ENCODE data around the gene DRC3. TPM values are rescaled to one million over a fixed set of nuclear protein-coding genes. Genes with fewer than 3 reads are reported as not detected.

Gene DRC3
- total and polyA plus RNA-seq, 2 donors = 1.6 to 3.6 TPM

DNA sequence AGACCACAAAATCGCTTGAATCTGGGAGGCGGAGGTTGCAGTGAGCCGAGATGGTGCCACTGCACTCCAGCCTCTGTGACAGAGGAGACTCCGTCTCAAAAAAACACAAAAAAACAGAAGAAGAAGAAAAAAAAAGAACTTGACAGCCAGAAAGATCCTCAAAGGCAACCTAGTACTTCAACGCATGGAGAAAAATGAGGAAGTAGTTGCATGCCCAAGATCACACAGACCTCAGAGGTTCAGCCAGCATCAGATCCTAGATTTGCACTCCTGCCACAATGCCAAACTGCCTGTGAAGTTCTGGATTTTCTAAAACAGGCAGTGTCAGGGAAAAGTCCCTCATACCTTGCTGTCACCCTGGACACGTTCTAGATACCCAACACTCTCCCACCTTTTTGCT, 64.8 kb downstream of the DRC3 start:
- Histone ChIP-seq H3K4me3 (ENCODE audit: low read depth, low read length) (no peak overlapping the region), H3K36me3 (ENCODE audit: insufficient read depth) (no peaks in the 10 kb centered on the region), H3K27ac (ENCODE audit: low read depth) (no peak overlapping the region), H3K4me1 (ENCODE audit: insufficient read depth) (no peaks in the 10 kb centered on the region)
- 81% methylated on average over 6 of the region's 6 CpGs for WGBS
- DNase-seq (ENCODE audit: extremely low spot score) = no peak

GRCh38 chr17:18038149-18038850, 65.6 kb downstream of the DRC3 start:
- H3K4me1 ChIP-seq (ENCODE audit: insufficient read depth) = no peaks in the 10 kb centered on the region
- no peaks in the 10 kb centered on the region for H3K36me3 ChIP-seq (ENCODE audit: insufficient read depth)
- no peak overlapping the region for H3K27ac ChIP-seq (ENCODE audit: low read depth)
- 5% methylated on average over 13 of the region's 13 CpGs for WGBS
- H3K4me3 ChIP-seq (ENCODE audit: low read depth, low read length) = peak overlapping the region; percentile 94
- DNase-seq (ENCODE audit: extremely low spot score) = no peak

GRCh38 chr17:18038861-18039534, 66.3 kb downstream of the DRC3 start, which contains the start of the genes ATPAF2 and GID4:
ATPAF2 (minus strand) TSS chr17:18039168; CDS start chr17:18039013, 155 bp downstream.
GID4 (plus strand) TSS chr17:18039408; CDS start chr17:18039465, 57 bp downstream.
- no peaks in the 10 kb centered on the region for H3K4me1 ChIP-seq (ENCODE audit: insufficient read depth)
- WGBS = under 1% methylated on average over 67 of the region's 67 CpGs
- DNase-seq (ENCODE audit: extremely low spot score) = peak; percentile 95

GRCh38 chr17:18039535-18040260, 67.0 kb downstream of the DRC3 start:
- WGBS = under 1% methylated on average over 79 of the region's 81 CpGs
- Histone ChIP-seq H3K36me3 (ENCODE audit: insufficient read depth) (no peaks in the 10 kb centered on the region), H3K27ac (ENCODE audit: low read depth) (peak overlapping the region; percentile 56), H3K4me3 (ENCODE audit: low read depth, low read length) (peak overlapping the region; percentile 94), H3K4me1 (ENCODE audit: insufficient read depth) (no peaks in the 10 kb centered on the region)
- no peak for DNase-seq (ENCODE audit: extremely low spot score)

More at GRCh38 chr17:18038861-18039534, 66.3 kb downstream of the DRC3 start, which contains the start of the genes ATPAF2 and GID4:
- peak within 1 kb of the TSS; percentile 94 for H3K4me3 ChIP-seq (ENCODE audit: low read depth, low read length)
- H3K27ac ChIP-seq (ENCODE audit: low read depth) = peak within 1 kb of the TSS; percentile 56
- no peaks in the 10 kb centered on the region for H3K36me3 ChIP-seq (ENCODE audit: insufficient read depth)

DNA sequence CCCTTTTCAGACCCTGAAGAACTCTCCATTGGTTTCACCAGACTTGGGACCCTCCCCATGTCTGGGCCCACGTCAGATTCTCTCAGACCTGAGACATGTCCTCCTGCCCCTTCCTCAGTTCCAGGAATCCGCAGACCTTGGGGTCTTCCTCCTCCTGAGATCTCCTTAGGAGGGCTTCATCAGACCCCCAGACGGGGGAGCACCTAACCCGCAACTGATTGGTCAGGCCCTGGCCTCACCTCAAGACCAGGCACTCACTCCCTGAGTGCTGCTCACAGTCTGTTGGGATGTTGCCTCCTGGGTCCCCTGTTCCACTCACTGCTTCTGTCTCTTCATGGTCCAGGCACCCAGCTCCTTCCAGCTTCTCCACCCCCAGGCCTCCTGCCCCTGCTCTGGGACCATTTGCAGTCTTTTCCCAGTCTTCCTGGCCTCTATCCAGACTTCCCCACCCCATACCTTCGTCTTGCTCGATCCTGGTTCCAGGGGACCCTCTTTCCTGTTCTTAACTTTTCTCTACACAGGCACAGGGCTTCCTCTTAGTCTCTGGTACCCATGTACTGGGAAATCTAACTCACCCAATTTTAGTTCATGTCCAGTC, 67.7 kb downstream of the DRC3 start:
- WGBS = 27% methylated on average over 6 of the region's 6 CpGs
- DNase-seq (ENCODE audit: extremely low spot score) = no peak
- H3K4me1 ChIP-seq (ENCODE audit: insufficient read depth) = no peaks in the 10 kb centered on the region
- no peaks in the 10 kb centered on the region for H3K36me3 ChIP-seq (ENCODE audit: insufficient read depth)
- H3K27ac ChIP-seq (ENCODE audit: low read depth) = no peak overlapping the region
- H3K4me3 ChIP-seq (ENCODE audit: low read depth, low read length) = peak overlapping the region; percentile 94

DNA sequence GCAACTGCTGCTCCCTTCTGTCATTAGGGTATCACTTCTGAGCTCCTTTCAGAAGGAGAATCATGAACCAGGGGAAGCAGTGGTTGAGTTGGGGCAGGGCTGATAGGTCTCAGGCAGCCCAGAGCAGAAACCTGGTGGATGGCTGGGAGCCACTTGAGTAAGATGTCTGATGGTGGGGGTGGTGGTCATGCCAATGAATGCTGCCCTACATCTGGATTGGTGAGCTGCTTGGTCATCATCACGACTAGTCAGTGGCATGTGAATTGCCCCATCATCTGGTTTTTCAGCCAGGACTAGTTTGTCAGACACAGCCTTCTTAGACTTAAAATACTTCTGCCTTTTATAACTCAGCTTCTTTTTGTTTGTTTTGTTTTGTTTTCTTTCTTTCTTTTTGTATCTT, 69.1 kb downstream of the DRC3 start:
- H3K4me1 ChIP-seq (ENCODE audit: insufficient read depth) = no peaks in the 10 kb centered on the region
- 68% methylated on average over 1 of the region's 1 CpG for WGBS
- no peak overlapping the region for H3K4me3 ChIP-seq (ENCODE audit: low read depth, low read length)
- no peak overlapping the region for H3K27ac ChIP-seq (ENCODE audit: low read depth)
- no peaks in the 10 kb centered on the region for H3K36me3 ChIP-seq (ENCODE audit: insufficient read depth)
- DNase-seq (ENCODE audit: extremely low spot score) = no peak

GRCh38 chr17:18042983-18043382, 70.3 kb downstream of the DRC3 start:
- Histone ChIP-seq H3K4me1 (ENCODE audit: insufficient read depth) (no peaks in the 10 kb centered on the region), H3K27ac (ENCODE audit: low read depth) (no peak overlapping the region)
- whole genome bisulfite sequencing = 81% methylated on average over 8 of the region's 8 CpGs

DNA sequence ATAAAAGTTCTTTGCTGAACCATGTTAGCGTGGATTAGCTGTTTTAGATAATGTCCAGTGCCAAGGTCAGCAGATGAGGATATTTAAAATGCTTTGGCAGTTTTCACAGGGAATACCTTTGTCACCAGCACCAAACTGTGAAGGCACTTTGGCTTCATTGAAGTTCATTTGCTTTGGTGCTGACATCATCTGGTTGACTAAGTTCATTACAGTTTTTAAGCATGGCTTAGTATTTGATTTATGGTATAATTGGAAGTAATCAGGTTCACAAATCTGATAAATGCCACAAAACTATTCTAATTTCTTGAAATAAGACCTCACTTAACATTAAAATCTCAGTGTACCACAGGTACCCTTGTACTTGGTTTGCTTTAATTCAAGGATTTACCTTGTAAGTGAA, 70.8 kb downstream of the DRC3 start:
- Histone ChIP-seq H3K36me3 (ENCODE audit: insufficient read depth) (peaks cover 1% of the 10 kb centered on the region), H3K4me1 (ENCODE audit: insufficient read depth) (no peaks in the 10 kb centered on the region), H3K27ac (ENCODE audit: low read depth) (no peak overlapping the region), H3K4me3 (ENCODE audit: low read depth, low read length) (no peak overlapping the region)
- no peak for DNase-seq (ENCODE audit: extremely low spot score)
- WGBS = 73% methylated on average over 1 of the region's 1 CpG

More at GRCh38 chr17:18042983-18043382, 70.3 kb downstream of the DRC3 start:
- Histone ChIP-seq H3K4me3 (ENCODE audit: low read depth, low read length) (no peak overlapping the region), H3K36me3 (ENCODE audit: insufficient read depth) (peaks cover 1% of the 10 kb centered on the region)
- no peak for DNase-seq (ENCODE audit: extremely low spot score)

GRCh38 chr17:18044609-18045008, 71.9 kb downstream of the DRC3 start:
- DNase-seq (ENCODE audit: extremely low spot score) = no peak

GRCh38 chr17:18045691-18046350, 73.2 kb downstream of the DRC3 start:
- Histone ChIP-seq H3K36me3 (ENCODE audit: insufficient read depth) (peaks cover 1% of the 10 kb centered on the region), H3K27ac (ENCODE audit: low read depth) (no peak overlapping the region), H3K4me1 (ENCODE audit: insufficient read depth) (no peaks in the 10 kb centered on the region), H3K4me3 (ENCODE audit: low read depth, low read length) (no peak overlapping the region)
- 85% methylated on average over 3 of the region's 3 CpGs for WGBS
- no peak for DNase-seq (ENCODE audit: extremely low spot score)

More at GRCh38 chr17:18044609-18045008, 71.9 kb downstream of the DRC3 start:
- no peaks in the 10 kb centered on the region for H3K4me1 ChIP-seq (ENCODE audit: insufficient read depth)
- WGBS = 92% methylated on average over 3 of the region's 3 CpGs
- H3K4me3 ChIP-seq (ENCODE audit: low read depth, low read length) = no peak overlapping the region
- peaks cover 1% of the 10 kb centered on the region for H3K36me3 ChIP-seq (ENCODE audit: insufficient read depth)
- H3K27ac ChIP-seq (ENCODE audit: low read depth) = no peak overlapping the region

DNA sequence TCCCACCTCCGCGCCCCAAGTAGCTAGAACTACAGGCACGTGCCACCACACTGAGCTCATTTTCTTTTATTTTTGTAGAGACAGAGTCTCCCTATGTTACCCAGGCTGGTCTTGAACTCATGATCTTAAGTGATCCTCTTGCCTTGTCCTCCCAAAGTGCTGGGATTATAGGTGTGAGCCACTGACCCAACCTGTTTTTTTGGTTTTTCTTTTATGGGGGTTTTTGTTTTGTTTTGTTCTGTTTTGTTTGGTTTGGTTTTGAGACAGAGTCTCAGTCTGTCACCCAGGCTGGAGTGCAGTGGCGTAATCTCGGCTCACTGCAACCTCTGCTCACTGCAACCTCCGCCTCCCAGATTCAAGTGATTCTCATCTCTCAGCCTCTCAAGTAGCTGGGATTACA, 82.9 kb downstream of the DRC3 start:
- Histone ChIP-seq H3K4me1 (ENCODE audit: insufficient read depth) (no peaks in the 10 kb centered on the region), H3K27ac (ENCODE audit: low read depth) (no peak overlapping the region), H3K36me3 (ENCODE audit: insufficient read depth) (peaks cover 2% of the 10 kb centered on the region), H3K4me3 (ENCODE audit: low read depth, low read length) (no peak overlapping the region)
- whole genome bisulfite sequencing = 93% methylated on average over 6 of the region's 6 CpGs
- DNase-seq (ENCODE audit: extremely low spot score) = no peak

DNA sequence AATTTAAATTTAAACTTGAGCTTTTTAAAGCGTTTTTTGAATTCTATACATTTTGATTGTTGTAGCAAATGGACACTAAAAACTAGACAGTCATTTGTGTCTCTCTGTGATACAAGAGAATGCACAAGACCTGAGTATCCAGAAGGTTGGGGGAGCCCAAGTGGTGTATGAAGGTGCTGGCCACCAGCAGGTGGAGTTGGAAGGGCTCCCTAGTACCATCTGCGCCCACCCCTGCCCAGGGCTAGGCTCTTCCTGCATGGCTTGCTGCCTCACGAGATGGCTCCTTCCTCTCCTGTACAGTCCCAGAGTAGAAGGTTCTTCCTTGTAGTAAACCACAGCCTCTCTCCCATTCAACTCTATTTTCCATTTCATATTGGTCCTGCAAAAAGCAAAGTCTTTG, 83.6 kb downstream of the DRC3 start:
- no peak overlapping the region for H3K27ac ChIP-seq (ENCODE audit: low read depth)
- no peaks in the 10 kb centered on the region for H3K4me1 ChIP-seq (ENCODE audit: insufficient read depth)
- WGBS = 90% methylated on average over 3 of the region's 3 CpGs
- H3K36me3 ChIP-seq (ENCODE audit: insufficient read depth) = peaks cover 2% of the 10 kb centered on the region
- DNase-seq (ENCODE audit: extremely low spot score) = no peak
- no peak overlapping the region for H3K4me3 ChIP-seq (ENCODE audit: low read depth, low read length)

DNA sequence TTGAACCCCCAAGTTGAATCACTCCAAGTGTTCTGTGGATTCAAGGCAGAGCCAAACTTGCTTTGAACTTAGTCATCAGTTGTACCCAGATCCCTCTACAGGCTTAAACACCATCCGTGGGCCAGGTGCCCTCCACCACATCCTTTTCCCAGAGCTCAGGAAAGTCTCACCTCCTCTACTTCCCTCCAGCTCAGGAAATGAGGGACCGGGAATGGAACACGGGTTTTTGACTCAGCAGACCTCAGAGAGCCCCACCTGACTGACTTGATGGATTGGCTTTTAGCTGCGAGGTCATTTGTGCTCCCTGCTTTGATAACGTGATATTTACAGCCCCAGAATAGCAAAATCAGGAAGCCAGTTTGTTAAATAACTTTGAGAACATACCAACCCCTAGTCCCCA, 86.6 kb downstream of the DRC3 start:
- no peak overlapping the region for H3K27ac ChIP-seq (ENCODE audit: low read depth)
- H3K4me3 ChIP-seq (ENCODE audit: low read depth, low read length) = no peak overlapping the region
- no peaks in the 10 kb centered on the region for H3K4me1 ChIP-seq (ENCODE audit: insufficient read depth)
- H3K36me3 ChIP-seq (ENCODE audit: insufficient read depth) = peaks cover 4% of the 10 kb centered on the region
- WGBS = 73% methylated on average over 5 of the region's 5 CpGs
- DNase-seq (ENCODE audit: extremely low spot score) = no peak

Data from urinary bladder (tissue), 4 donors.